Glutamatergic neuron (in vitro differentiated cells): ENCODE measurements around the gene PPP2R5D. TPM values are rescaled to one million over a fixed set of nuclear protein-coding genes. Genes with fewer than 3 reads are reported as not detected.
"Not testable (repeated sequence)": the region's sequence is repeated elsewhere in the genome, so short reads cannot be mapped to it uniquely, and the experiment has no call there.

Experiments
- DNase-seq: peaks from one replicate; pipeline ENCODE4 v3.0.0; 2022
- H3K27ac Mint-ChIP-seq: one replicate; pipeline ENCODE4 v1.8.0; 2020; ENCODE audit warnings: mild to moderate bottlenecking, mixed read lengths, inconsistent platforms; ENCODE audit not compliant: unreplicated experiment
- H3K27me3 Mint-ChIP-seq: one replicate; pipeline ENCODE4 v1.8.0; 2020; ENCODE audit warnings: mild to moderate bottlenecking, moderate library complexity, mixed read lengths, inconsistent platforms; ENCODE audit not compliant: unreplicated experiment
- H3K36me3 Mint-ChIP-seq: one replicate; pipeline ENCODE4 v1.8.0; 2020; ENCODE audit warnings: mild to moderate bottlenecking, mixed read lengths, inconsistent platforms; ENCODE audit not compliant: unreplicated experiment
- H3K4me1 Mint-ChIP-seq: one replicate; pipeline ENCODE4 v1.8.0; 2020; ENCODE audit warnings: mild to moderate bottlenecking, low read depth, mixed read lengths, inconsistent platforms; ENCODE audit not compliant: unreplicated experiment
- H3K4me3 Mint-ChIP-seq: one replicate; pipeline ENCODE4 v1.8.0; 2020; ENCODE audit warnings: mild to moderate bottlenecking, mixed read lengths, inconsistent platforms; ENCODE audit not compliant: unreplicated experiment
- H3K9me3 Mint-ChIP-seq: one replicate; pipeline ENCODE4 v1.8.0; 2020; ENCODE audit warnings: mild to moderate bottlenecking, moderate library complexity, mixed read lengths, inconsistent platforms; ENCODE audit not compliant: unreplicated experiment
- CTCF ChIP-seq: fragments of 200-600 bp; sonication (generic); IDR thresholded peaks from one replicate; pipeline ENCODE4 v1.5.0; 2021; ENCODE audit not compliant: partially characterized antibody, unreplicated experiment
- total RNA-seq: library from RNA; stranded (reverse); fragmentation: NEBNext Ultra II Directional; extraction: Animal tissue kit (Norgen Biotek cat#: 25700); gene quantifications from one replicate; pipeline ENCODE4 v1.2.1, GENCODE V29; 2021; ENCODE audit not compliant: unreplicated experiment

Gene PPP2R5D
- total RNA-seq, 1 donor from 2014 or later = 59.1 TPM

GRCh38 chr6:42942444-42942843, 41.9 kb upstream of the PPP2R5D start:
- no peak overlapping the region for H3K4me3 Mint-ChIP-seq
- H3K36me3 Mint-ChIP-seq = peaks cover 4% of the 10 kb centered on the region
- no peak for TF ChIP-seq CTCF
- H3K27me3 Mint-ChIP-seq = peaks cover 4% of the 10 kb centered on the region
- no peak for DNase-seq
- H3K9me3 Mint-ChIP-seq = no peaks in the 10 kb centered on the region
- peaks cover 10% of the 10 kb centered on the region for H3K4me1 Mint-ChIP-seq
- H3K27ac Mint-ChIP-seq = no peak overlapping the region

- Mint-ChIP-seq H3K4me1 (no peaks in the 10 kb centered on the region), H3K4me3 (no peak overlapping the region), H3K27ac (no peak overlapping the region), H3K9me3 (no peaks in the 10 kb centered on the region), H3K36me3 (no peaks in the 10 kb centered on the region), H3K27me3 (no peaks in the 10 kb centered on the region)
- no peak for DNase-seq
- TF ChIP-seq CTCF = no peak
These were observed 36.4 kb upstream of the PPP2R5D start for GRCh38 chr6:42947950-42948349.

GRCh38 chr6:42952389-42952788, 32.0 kb upstream of the PPP2R5D start:
- Mint-ChIP-seq H3K4me3 (no peak overlapping the region), H3K27ac (no peak overlapping the region), H3K4me1 (no peaks in the 10 kb centered on the region), H3K9me3 (no peaks in the 10 kb centered on the region), H3K27me3 (no peaks in the 10 kb centered on the region), H3K36me3 (no peaks in the 10 kb centered on the region)
- TF ChIP-seq CTCF = no peak
- no peak for DNase-seq

GRCh38 chr6:42954405-42954804, 30.0 kb upstream of the PPP2R5D start:
- not testable (repeated sequence) for H3K27me3 Mint-ChIP-seq, H3K4me3 Mint-ChIP-seq, H3K36me3 Mint-ChIP-seq, H3K9me3 Mint-ChIP-seq, DNase-seq, H3K4me1 Mint-ChIP-seq, H3K27ac Mint-ChIP-seq

GRCh38 chr6:42958125-42958524, 26.2 kb upstream of the PPP2R5D start:
- no peaks in the 10 kb centered on the region for H3K9me3 Mint-ChIP-seq
- TF ChIP-seq CTCF = no peak
- peaks cover 5% of the 10 kb centered on the region for H3K36me3 Mint-ChIP-seq
- peaks cover 14% of the 10 kb centered on the region for H3K27me3 Mint-ChIP-seq
- DNase-seq = no peak
- no peak overlapping the region for H3K27ac Mint-ChIP-seq
- peaks cover 9% of the 10 kb centered on the region for H3K4me1 Mint-ChIP-seq
- no peak overlapping the region for H3K4me3 Mint-ChIP-seq

- Mint-ChIP-seq H3K27ac (no peak overlapping the region), H3K9me3 (no peaks in the 10 kb centered on the region), H3K4me3 (peak overlapping the region; percentile 71), H3K4me1 (peaks cover 9% of the 10 kb centered on the region), H3K36me3 (peaks cover 5% of the 10 kb centered on the region), H3K27me3 (peaks cover 14% of the 10 kb centered on the region)
- no peak for DNase-seq
- TF ChIP-seq CTCF = no peak
These were observed 24.5 kb upstream of the PPP2R5D start for GRCh38 chr6:42959917-42960242.
